ENCODE data around the gene ZNF287. TPM values are rescaled to one million over a fixed set of nuclear protein-coding genes. Genes with fewer than 3 reads are reported as not detected.
"Not testable (repeated sequence)": the region's sequence is repeated elsewhere in the genome, so short reads cannot be mapped to it uniquely, and the experiment has no call there.

ZNF287 gene
- total RNA-seq, result 6.7 TPM

- DNase-seq, result peak; percentile 97
Observed at GRCh38 chr17:16568541-16569357, at the start of gene ZNF287. ZNF287 (minus strand) TSS chr17:16569204; CDS start chr17:16567731, 1,473 bp downstream.

- DNase-seq, result no peak
Observed at GRCh38 chr17:16617481-16618060, 48.6 kb upstream of the ZNF287 start.

GRCh38 chr17:16599537-16599936 is 30.5 kb upstream of the ZNF287 start:
- DNase-seq, result no peak

GRCh38 chr17:16593356-16594102 is 24.5 kb upstream of the ZNF287 start:
- DNase-seq, result no peak

- DNase-seq, result peak; percentile 96
Observed at GRCh38 chr17:16589097-16589969, 20.3 kb upstream of the ZNF287 start.

- DNase-seq, result peak; percentile 41
Observed at GRCh38 chr17:16585796-16586195, 16.8 kb upstream of the ZNF287 start.

- DNase-seq, result peak; percentile 97
Observed at GRCh38 chr17:16584273-16584995, 15.4 kb upstream of the ZNF287 start.

- peak; percentile 3 for DNase-seq
Observed at GRCh38 chr17:16583781-16584180, 14.8 kb upstream of the ZNF287 start.

- DNase-seq, result no peak
Observed at GRCh38 chr17:16573466-16573865, 4.5 kb upstream of the ZNF287 start.

GRCh38 chr17:16569358-16569712 is 331 bp upstream of the ZNF287 start:
- DNase-seq, result no peak

- DNase-seq, result no peak
Observed at GRCh38 chr17:16552637-16553045, 16.4 kb downstream of the ZNF287 start.

- no peak for DNase-seq
Observed at GRCh38 chr17:16551878-16552636, 16.9 kb downstream of the ZNF287 start.

- DNase-seq, result no peak
Observed at GRCh38 chr17:16537130-16537458, 31.9 kb downstream of the ZNF287 start.

- DNase-seq, result no peak
Observed at GRCh38 chr17:16534236-16534635, 34.8 kb downstream of the ZNF287 start.

- no peak for DNase-seq
Observed at GRCh38 chr17:16529906-16530305, 39.1 kb downstream of the ZNF287 start.

GRCh38 chr17:16527298-16527697 is 41.7 kb downstream of the ZNF287 start:
- DNase-seq, result no peak

GRCh38 chr17:16525556-16525955 is 43.4 kb downstream of the ZNF287 start:
- DNase-seq, result not testable (repeated sequence)

- peak; percentile 94 for DNase-seq
Observed at GRCh38 chr17:16521070-16521727, 47.8 kb downstream of the ZNF287 start.

GRCh38 chr17:16519021-16519420 is 50.0 kb downstream of the ZNF287 start:
- DNase-seq, result no peak

GRCh38 chr17:16517477-16517876 is 51.5 kb downstream of the ZNF287 start:
- no peak for DNase-seq
